Trophoblast cell (in vitro differentiated cells and primary cell): ENCODE measurements around the gene ATXN7. TPM values are rescaled to one million over a fixed set of nuclear protein-coding genes. Genes with fewer than 3 reads are reported as not detected.

Experiments used
- DNase-seq, 2 donors: peaks; one replicate each; pipeline ENCODE4 v3.0.0-alpha.2; 2016
- H2AFZ ChIP-seq: 2 replicates; pipeline ENCODE4 v1.6.1; 2013; ENCODE audit warnings: low read length, moderate library complexity, mild to moderate bottlenecking; ENCODE audit not compliant: insufficient read depth, poor library complexity
- H2AK5ac ChIP-seq: 2 replicates; pipeline ENCODE4 v1.6.1; 2013; ENCODE audit warnings: mild to moderate bottlenecking, low read length
- H2BK120ac ChIP-seq: 2 replicates; pipeline ENCODE4 v1.6.1; 2013; ENCODE audit warnings: low read length, mild to moderate bottlenecking, moderate library complexity; ENCODE audit not compliant: insufficient read depth, poor library complexity
- H2BK12ac ChIP-seq: 2 replicates; pipeline ENCODE4 v1.6.1; 2013; ENCODE audit warnings: mild to moderate bottlenecking, low read length, moderate library complexity
- H2BK5ac ChIP-seq: 2 replicates; pipeline ENCODE4 v1.6.1; 2013; ENCODE audit warnings: low read length, low read depth, moderate library complexity, mild to moderate bottlenecking; ENCODE audit not compliant: poor library complexity
- H3K14ac ChIP-seq: 2 replicates; pipeline ENCODE4 v1.6.1; 2013; ENCODE audit warnings: mild to moderate bottlenecking, low read length
- H3K18ac ChIP-seq: 2 replicates; pipeline ENCODE4 v1.6.1; 2013; ENCODE audit warnings: mild to moderate bottlenecking, low read length
- H3K23ac ChIP-seq: 2 replicates; pipeline ENCODE4 v1.6.1; 2013; ENCODE audit warnings: low read length
- H3K27ac ChIP-seq: 2 replicates; pipeline ENCODE4 v1.5.1; 2013; ENCODE audit warnings: low read depth, mild to moderate bottlenecking, inconsistent platforms, low read length, moderate library complexity
- H3K27me3 ChIP-seq: 2 replicates; pipeline ENCODE4 v1.6.1; 2013; ENCODE audit warnings: inconsistent platforms, mild to moderate bottlenecking, low read length, moderate library complexity; ENCODE audit not compliant: insufficient read depth
- H3K36me3 ChIP-seq, 2 experiments: 1 replicate in 1 of 2; 2 replicates in 1 of 2; pipeline ENCODE4 v1.6.1; 2013; ENCODE audit warnings: low read length in 2 of 2, mild to moderate bottlenecking in 2 of 2, moderate library complexity in 1 of 2; ENCODE audit not compliant: insufficient read depth in 2 of 2, control insufficient read depth in 1 of 2
- H3K4ac ChIP-seq: 2 replicates; pipeline ENCODE4 v1.6.1; 2013; ENCODE audit warnings: low read depth, mild to moderate bottlenecking, low read length, moderate library complexity
- H3K4me1 ChIP-seq, 2 experiments: 1 replicate in 1 of 2; 2 replicates in 1 of 2; pipeline ENCODE4 v1.6.1; 2013; ENCODE audit warnings: low read length in 2 of 2, mild to moderate bottlenecking in 2 of 2, moderate library complexity in 1 of 2; ENCODE audit not compliant: insufficient read depth in 2 of 2, control insufficient read depth in 1 of 2
- H3K4me2 ChIP-seq: 2 replicates; pipeline ENCODE4 v1.6.1; 2013; ENCODE audit warnings: inconsistent platforms, mild to moderate bottlenecking, low read length, moderate library complexity
- H3K4me3 ChIP-seq: 2 replicates; pipeline ENCODE4 v1.5.1; 2013; ENCODE audit warnings: mild to moderate bottlenecking, low read depth, low read length, inconsistent platforms
- H3K79me1 ChIP-seq: one replicate; pipeline ENCODE4 v1.6.1; 2013; ENCODE audit warnings: low read length
- H3K79me2 ChIP-seq: 2 replicates; pipeline ENCODE4 v1.6.1; 2013; ENCODE audit warnings: low read length, mild to moderate bottlenecking; ENCODE audit not compliant: control insufficient read depth, insufficient read depth, poor library complexity
- H3K9ac ChIP-seq: 2 replicates; pipeline ENCODE4 v1.6.1; 2013; ENCODE audit warnings: mild to moderate bottlenecking, low read length
- H3K9me3 ChIP-seq: 2 replicates; pipeline ENCODE4 v1.6.1; 2013; ENCODE audit warnings: low read depth, mild to moderate bottlenecking, control low read depth, inconsistent platforms, low read length; ENCODE audit not compliant: insufficient read depth
- H4K12ac ChIP-seq: 2 replicates; pipeline ENCODE4 v1.6.1; 2013; ENCODE audit warnings: low read depth, mild to moderate bottlenecking, low read length, moderate library complexity
- H4K8ac ChIP-seq: 2 replicates; pipeline ENCODE4 v1.6.1; 2013; ENCODE audit warnings: low read depth, mild to moderate bottlenecking, low read length, moderate library complexity
- H4K91ac ChIP-seq: one replicate; pipeline ENCODE4 v1.6.1; 2013; ENCODE audit warnings: low read depth, mild to moderate bottlenecking, low read length, moderate library complexity
- WGBS: extraction: QIAGEN DNeasy Blood & Tissue Kit; methylation state at CpG from one replicate; pipeline ENCODE4 v1.1.7; 2013; ENCODE audit warnings: missing lambda C conversion rate; ENCODE audit not compliant: insufficient read length, insufficient coverage; ENCODE audit errors: extremely low coverage; 5-methylcytosine and 5-hydroxymethylcytosine counted together
- polyA plus RNA-seq: library from polyadenylated mRNA; stranded (reverse); fragments of 200-250 nt; gene quantifications from 2 replicates; pipeline ENCODE4 v1.2.3, GENCODE V29; 2013

Gene ATXN7
- polyA plus RNA-seq = 28.9 and 29.8 TPM in 2 replicates

DNA sequence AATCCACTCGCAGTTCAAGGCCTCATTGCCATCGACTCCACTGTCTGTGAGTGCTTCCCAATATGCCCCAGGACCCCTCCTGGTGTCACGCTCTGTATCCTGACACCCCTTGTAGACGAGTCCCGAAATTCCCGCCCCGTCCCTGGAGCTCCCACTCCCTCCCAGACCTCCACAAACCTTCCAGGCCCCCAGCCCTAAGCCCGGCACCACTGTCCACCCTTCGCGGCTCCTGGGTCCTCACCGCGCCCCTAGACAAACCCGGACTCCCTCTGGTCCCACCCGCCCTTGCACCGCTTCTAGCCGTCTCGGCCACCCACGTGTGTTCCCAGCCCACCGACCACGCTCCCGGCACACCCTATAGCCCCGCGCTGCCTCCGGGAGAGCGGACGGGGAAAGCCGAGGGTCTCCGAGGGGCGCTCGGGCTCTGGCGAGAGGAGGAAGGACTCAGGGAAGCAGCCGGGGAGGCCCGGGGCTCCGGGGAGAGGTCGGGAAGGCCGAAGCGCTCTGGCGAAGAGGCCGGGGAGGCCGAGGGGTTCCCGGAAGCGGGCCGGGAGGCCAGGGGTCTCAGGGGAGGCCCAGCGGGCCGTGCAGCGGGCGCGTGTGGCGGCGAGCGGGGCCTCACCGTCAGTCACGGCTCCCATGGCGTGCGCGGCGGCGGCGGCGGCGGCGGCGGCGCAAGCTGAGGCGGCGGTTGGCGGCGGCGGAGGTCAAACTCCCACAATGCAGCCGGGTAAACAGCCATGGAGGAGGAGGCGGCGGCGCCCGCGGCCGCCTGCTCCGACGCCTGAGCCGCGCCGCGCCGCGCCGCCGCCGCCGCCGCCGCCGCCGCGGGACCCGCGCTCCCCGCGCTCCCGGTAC, at the start of gene ATXN7, which contains the start of gene THOC7:
ATXN7 (plus strand) TSS at position 718 of the 858 bp plus-strand sequence. CDS start 48,732 bp downstream, outside the sequence.
THOC7 (minus strand) TSS at position 656 of the 858 bp plus-strand sequence; CDS start at position 641, 15 bp downstream.
- peak within 1 kb of the TSS; percentile 100 for H4K8ac ChIP-seq
- peaks cover 13% of the 10 kb centered on the region for H3K79me1 ChIP-seq
- H3K27ac ChIP-seq = peak within 1 kb of the TSS; percentile 74
- peak within 1 kb of the TSS; percentile 98 for H2AK5ac ChIP-seq
- peak within 1 kb of the TSS; percentile 82 for H2AFZ ChIP-seq
- H3K27me3 ChIP-seq = no peaks in the 10 kb centered on the region
- peaks cover 1 to 2% of the 10 kb centered on the region in 2 experiments for H3K36me3 ChIP-seq
- peak within 1 kb of the TSS; percentile 84 for H3K4me2 ChIP-seq
- peak within 1 kb of the TSS; percentile 100 for H3K14ac ChIP-seq
- H3K79me2 ChIP-seq = peaks cover 18% of the 10 kb centered on the region
- peak within 1 kb of the TSS; percentile 99 for H4K91ac ChIP-seq
- H3K4ac ChIP-seq = peak within 1 kb of the TSS; percentile 100
- H3K18ac ChIP-seq = peak within 1 kb of the TSS; percentile 100
- peak within 1 kb of the TSS; percentile 89 for H4K12ac ChIP-seq
- peak within 1 kb of the TSS; percentile 89 for H2BK5ac ChIP-seq
- H3K4me1 ChIP-seq = peaks cover 5 to 7% of the 10 kb centered on the region in 2 experiments
- H3K9me3 ChIP-seq = no peaks in the 10 kb centered on the region
- peak within 1 kb of the TSS; percentile 91 for H3K9ac ChIP-seq
- H2BK120ac ChIP-seq = peak within 1 kb of the TSS; percentile 96
- peak within 1 kb of the TSS; percentile 94 for H3K4me3 ChIP-seq
- peak; percentile 52 to 68 for DNase-seq
- H3K23ac ChIP-seq = no peak within 1 kb of the TSS
- peak within 1 kb of the TSS; percentile 30 for H2BK12ac ChIP-seq
- WGBS = no CpG with 5 or more reads among the region's 98 CpGs

- H2BK12ac ChIP-seq = no peak overlapping the region
- H2AFZ ChIP-seq = no peak overlapping the region
- H3K27me3 ChIP-seq = no peaks in the 10 kb centered on the region
- H2BK5ac ChIP-seq = no peak overlapping the region
- H3K9ac ChIP-seq = no peak overlapping the region
- no peak overlapping the region for H4K12ac ChIP-seq
- no peak overlapping the region for H3K18ac ChIP-seq
- H3K4me3 ChIP-seq = no peak overlapping the region
- H2BK120ac ChIP-seq = no peak overlapping the region
- H3K4me2 ChIP-seq = no peak overlapping the region
- no peak overlapping the region for H4K8ac ChIP-seq
- H3K23ac ChIP-seq = no peak overlapping the region
- WGBS = no CpG with 5 or more reads among the region's 3 CpGs
- DNase-seq = peak in 1 of 2 donors; percentile 2
- no peak overlapping the region for H3K27ac ChIP-seq
- no peaks in the 10 kb centered on the region for H3K79me2 ChIP-seq
- no peaks in the 10 kb centered on the region for H3K9me3 ChIP-seq
- no peaks in the 10 kb centered on the region for H3K4me1 ChIP-seq
- no peaks in the 10 kb centered on the region for H3K79me1 ChIP-seq
- H2AK5ac ChIP-seq = no peak overlapping the region
- no peaks in the 10 kb centered on the region for H3K36me3 ChIP-seq
- no peak overlapping the region for H3K4ac ChIP-seq
- H3K14ac ChIP-seq = no peak overlapping the region
- no peak overlapping the region for H4K91ac ChIP-seq
Observed at GRCh38 chr3:63814237-63814636, 49.4 kb upstream of the ATXN7 start.

DNA sequence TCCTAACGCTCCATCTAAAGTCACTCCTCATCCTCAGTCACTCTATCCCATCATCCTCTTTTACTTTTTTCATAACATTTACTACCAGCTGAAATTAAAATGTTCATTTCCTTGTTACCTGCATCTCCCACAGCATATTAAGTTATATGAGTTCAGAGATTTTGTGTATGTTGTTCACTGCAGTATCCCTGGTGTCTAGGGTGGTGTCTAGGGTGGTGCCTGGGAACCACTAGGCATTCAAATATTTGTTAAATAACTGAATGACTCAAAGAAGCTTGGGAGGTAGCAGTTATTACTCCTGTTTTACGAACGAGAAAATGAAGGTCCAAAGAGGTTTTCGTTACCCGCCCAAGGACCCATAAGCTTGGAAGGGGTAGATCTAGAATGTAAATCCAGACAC, 46.4 kb upstream of the ATXN7 start:
- Histone ChIP-seq H3K23ac (no peak overlapping the region), H3K4me1 (no peaks in the 10 kb centered on the region), H3K4me2 (no peak overlapping the region), H4K8ac (no peak overlapping the region), H2BK120ac (no peak overlapping the region), H3K79me1 (no peaks in the 10 kb centered on the region), H3K27ac (no peak overlapping the region), H3K14ac (no peak overlapping the region), H3K4ac (no peak overlapping the region), H3K79me2 (no peaks in the 10 kb centered on the region), H3K9me3 (no peaks in the 10 kb centered on the region), H2AFZ (no peak overlapping the region), H3K4me3 (no peak overlapping the region), H3K36me3 (no peaks in the 10 kb centered on the region), H3K18ac (no peak overlapping the region), H2AK5ac (no peak overlapping the region), H2BK12ac (no peak overlapping the region), H4K91ac (no peak overlapping the region), H3K9ac (no peak overlapping the region), H3K27me3 (no peaks in the 10 kb centered on the region), H4K12ac (no peak overlapping the region), H2BK5ac (no peak overlapping the region)
- WGBS = 100% methylated on average over 1 of the region's 5 CpGs
- DNase-seq = no peak

DNA sequence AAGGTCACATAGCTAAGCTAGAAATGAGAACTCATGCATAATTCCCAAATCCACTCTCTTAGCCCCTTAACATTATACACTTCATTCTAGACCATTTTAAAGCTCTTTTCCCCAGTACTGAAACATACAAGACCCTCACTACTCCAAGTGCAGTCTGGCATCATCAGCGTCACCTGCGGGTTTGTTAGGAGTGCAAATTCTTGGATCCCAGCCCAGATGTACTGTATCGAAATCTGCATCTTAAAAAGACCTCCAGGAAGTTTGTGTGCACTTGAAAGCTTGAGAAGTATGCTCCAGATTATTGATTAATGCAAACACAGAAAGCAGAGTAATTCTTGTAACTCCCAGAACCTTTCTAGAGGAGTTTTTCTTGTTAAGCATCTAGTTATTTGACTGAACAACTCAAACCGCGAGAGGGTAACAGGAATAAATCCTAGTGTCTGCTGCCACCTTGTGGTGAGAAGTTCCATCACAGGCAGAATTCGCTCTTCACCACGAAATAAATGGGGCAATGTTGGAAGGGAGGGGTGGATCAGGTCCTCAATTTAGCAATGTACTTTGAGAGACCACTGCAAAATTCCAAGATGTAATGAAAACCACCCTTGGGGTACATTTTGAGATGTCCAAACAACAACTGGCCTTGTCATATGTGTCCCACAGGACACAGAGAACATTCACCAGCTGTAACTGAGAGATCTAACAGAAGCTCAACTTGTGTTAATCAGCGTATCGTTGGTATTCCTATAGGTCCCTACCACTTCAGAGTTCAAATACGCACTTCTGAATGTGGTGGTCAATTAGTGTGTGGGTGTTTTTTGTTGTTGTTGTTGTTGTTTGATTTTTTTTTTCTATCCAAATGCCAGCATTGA, 45.2 kb upstream of the ATXN7 start:
- Histone ChIP-seq H3K18ac (no peak overlapping the region), H3K4me3 (no peak overlapping the region), H4K8ac (no peak overlapping the region), H2BK12ac (no peak overlapping the region), H2BK5ac (no peak overlapping the region), H3K14ac (no peak overlapping the region), H3K4me2 (no peak overlapping the region), H3K27ac (no peak overlapping the region), H3K79me2 (no peaks in the 10 kb centered on the region), H3K4me1 (no peaks in the 10 kb centered on the region), H4K91ac (no peak overlapping the region), H3K27me3 (no peaks in the 10 kb centered on the region), H3K4ac (no peak overlapping the region), H3K79me1 (no peaks in the 10 kb centered on the region), H3K9me3 (no peaks in the 10 kb centered on the region), H4K12ac (no peak overlapping the region), H2AK5ac (no peak overlapping the region), H2BK120ac (no peak overlapping the region), H3K36me3 (no peaks in the 10 kb centered on the region), H2AFZ (no peak overlapping the region), H3K23ac (no peak overlapping the region), H3K9ac (no peak overlapping the region)
- DNase-seq = peak; percentile 43 to 81
- no CpG with 5 or more reads among the region's 10 CpGs for WGBS
